Measurements from ENCODE around the gene CALN1.
A peak's percentile ranks its signal among the peaks of the same experiment; 100 is the strongest.

GRCh38 chr7:72335561-72336381 lies 76.4 kb downstream of the CALN1 start:
- TF ChIP-seq, protein P1, sequence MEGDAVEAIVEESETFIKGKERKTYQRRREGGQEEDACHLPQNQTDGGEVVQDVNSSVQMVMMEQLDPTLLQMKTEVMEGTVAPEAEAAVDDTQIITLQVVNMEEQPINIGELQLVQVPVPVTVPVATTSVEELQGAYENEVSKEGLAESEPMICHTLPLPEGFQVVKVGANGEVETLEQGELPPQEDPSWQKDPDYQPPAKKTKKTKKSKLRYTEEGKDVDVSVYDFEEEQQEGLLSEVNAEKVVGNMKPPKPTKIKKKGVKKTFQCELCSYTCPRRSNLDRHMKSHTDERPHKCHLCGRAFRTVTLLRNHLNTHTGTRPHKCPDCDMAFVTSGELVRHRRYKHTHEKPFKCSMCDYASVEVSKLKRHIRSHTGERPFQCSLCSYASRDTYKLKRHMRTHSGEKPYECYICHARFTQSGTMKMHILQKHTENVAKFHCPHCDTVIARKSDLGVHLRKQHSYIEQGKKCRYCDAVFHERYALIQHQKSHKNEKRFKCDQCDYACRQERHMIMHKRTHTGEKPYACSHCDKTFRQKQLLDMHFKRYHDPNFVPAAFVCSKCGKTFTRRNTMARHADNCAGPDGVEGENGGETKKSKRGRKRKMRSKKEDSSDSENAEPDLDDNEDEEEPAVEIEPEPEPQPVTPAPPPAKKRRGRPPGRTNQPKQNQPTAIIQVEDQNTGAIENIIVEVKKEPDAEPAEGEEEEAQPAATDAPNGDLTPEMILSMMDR (IDR thresholded peaks at IDR 0.05; ENCODE audit: poor library complexity), result no peak
- TF ChIP-seq EZH2 (IDR thresholded peaks at IDR 0.05; ENCODE audit: borderline replicate concordance) (peak; percentile 49), EZH2phosphoT487 (IDR thresholded peaks at IDR 0.05; ENCODE audit: low read depth, severe bottlenecking, unreplicated experiment) (peak; percentile 12)
